B cell (primary cell): ENCODE measurements around the gene RELB. TPM values are rescaled to one million over a fixed set of nuclear protein-coding genes. Genes with fewer than 3 reads are reported as not detected.
A peak's percentile ranks its signal among the peaks of the same experiment; 100 is the strongest.

Source experiments
- ATAC-seq: fragments of 200-7000 bp; cut with Tn5 transposase; one replicate; pipeline ENCODE4 v1.10.0; 2021; ENCODE audit warnings: low read depth, mild to moderate bottlenecking, moderate number of reproducible peaks, moderate library complexity
- CTCF ChIA-PET: fragments of 350-600 bp; sonication (Branson Sonifier 250); formaldehyde crosslinking; loops from one replicate; lab custom pipeline; 2021; ENCODE audit warnings: antibody characterized with exemption, inconsistent platforms; lab: Charles Lee
- POLR2A ChIA-PET: fragments of 350-600 bp; sonication (Branson Sonifier 250); formaldehyde crosslinking; loops from one replicate; lab custom pipeline; 2021; ENCODE audit warnings: antibody characterized with exemption; lab: Charles Lee
- DNase-seq: peaks from one replicate; pipeline ENCODE4 v3.0.0; 2013
- H2AFZ ChIP-seq: 2 replicates; pipeline ENCODE4 v1.6.1; 2012; ENCODE audit warnings: mild to moderate bottlenecking, low read depth, low read length; ENCODE audit not compliant: insufficient read depth, poor library complexity, severe bottlenecking
- H3K27ac ChIP-seq, 2 donors: 1 replicate in 1 of 2; 2 replicates in 1 of 2; pipeline ENCODE4 v1.5.1; 2012 to 2013; ENCODE audit warnings: low read length in 2 of 2, mild to moderate bottlenecking in 2 of 2, moderate library complexity in 1 of 2
- H3K27me3 ChIP-seq, 4 experiments: fragments of 200-600 bp in 1 of 4; sonication (generic) in 1 of 4; replicated peaks in 1 of 4; 1 replicate in 2 of 4; 2 replicates in 2 of 4; pipeline versions ENCODE4 v1.6.1 to v1.7.0; 2013 to 2016; ENCODE audit warnings: low read length in 3 of 4, mild to moderate bottlenecking in 2 of 4, mixed read lengths in 1 of 4, moderate library complexity in 1 of 4; ENCODE audit not compliant: insufficient read depth in 4 of 4, control insufficient read depth in 3 of 4; ENCODE audit errors: control extremely low read depth in 1 of 4
- H3K36me3 ChIP-seq, 2 experiments: replicated peaks in 1 of 2; 1 replicate in 1 of 2; 2 replicates in 1 of 2; pipeline versions ENCODE4 v1.6.1 to v1.7.1; 2013; ENCODE audit warnings: low read length in 1 of 2; ENCODE audit not compliant: insufficient read depth in 2 of 2, control insufficient read depth in 1 of 2; ENCODE audit errors: control extremely low read depth in 1 of 2, extremely low read depth in 1 of 2
- H3K4me1 ChIP-seq, 2 donors: fragments of 200-600 bp in 1 of 2; sonication (generic) in 1 of 2; 1 replicate in 1 of 2; 2 replicates in 1 of 2; pipeline versions ENCODE4 v1.5.1 to v1.6.1; 2013 to 2017; ENCODE audit warnings: low read length in 2 of 2; ENCODE audit not compliant: control insufficient read depth in 2 of 2, insufficient read depth in 2 of 2
- H3K4me2 ChIP-seq: replicated peaks from 2 replicates; pipeline ENCODE3; 2012; ENCODE audit warnings: mild to moderate bottlenecking, low read depth, low read length; ENCODE audit not compliant: poor library complexity, severe bottlenecking
- H3K4me3 ChIP-seq, 5 experiments: fragments of 200-600 bp in 1 of 5; sonication (generic) in 1 of 5; 1 replicate in 3 of 5; 2 replicates in 2 of 5; pipeline versions ENCODE4 v1.5.1 to v1.7.0; 2011 to 2016; ENCODE audit warnings: low read length in 4 of 5, mild to moderate bottlenecking in 4 of 5, low read depth in 2 of 5, control low read depth in 1 of 5, moderate library complexity in 1 of 5; ENCODE audit not compliant: insufficient read depth in 1 of 5; ENCODE audit errors: control extremely low read depth in 1 of 5, extremely low read depth in 1 of 5
- H3K79me2 ChIP-seq: fragments of 200-600 bp; sonication (generic); one replicate; pipeline ENCODE4 v1.6.0; 2016; ENCODE audit warnings: low read length; ENCODE audit not compliant: control insufficient read depth, insufficient read depth
- H3K9ac ChIP-seq: fragments of 200-600 bp; sonication (generic); 2 replicates; pipeline ENCODE4 v1.6.1; 2017; ENCODE audit warnings: mild to moderate bottlenecking, low read length, moderate library complexity
- H3K9me3 ChIP-seq, 3 donors: one replicate each; pipeline versions ENCODE4 v1.6.1 to v1.7.1; 2013; ENCODE audit warnings: low read length in 2 of 3; ENCODE audit not compliant: control insufficient read depth in 2 of 3, insufficient read depth in 1 of 3; ENCODE audit errors: control extremely low read depth in 1 of 3
- H4K20me1 ChIP-seq: 2 replicates; pipeline ENCODE4 v1.6.0; 2012; ENCODE audit warnings: mild to moderate bottlenecking, low read length; ENCODE audit not compliant: insufficient read depth, control insufficient read depth, poor library complexity, severe bottlenecking
- H3K27ac Mint-ChIP-seq: one replicate; pipeline ENCODE4 v1.8.0; 2021; ENCODE audit warnings: mixed read lengths
- H3K27me3 Mint-ChIP-seq: one replicate; pipeline ENCODE4 v1.8.0; 2021; ENCODE audit warnings: mixed read lengths
- H3K4me1 Mint-ChIP-seq: one replicate; pipeline ENCODE4 v1.8.0; 2021; ENCODE audit warnings: mixed read lengths
- H3K4me3 Mint-ChIP-seq: one replicate; pipeline ENCODE4 v1.8.0; 2021; ENCODE audit warnings: mixed read lengths
- H3K9me3 Mint-ChIP-seq: one replicate; pipeline ENCODE4 v1.8.0; 2022; ENCODE audit warnings: mixed read lengths; ENCODE audit not compliant: insufficient read depth
- CTCF ChIP-seq: fragments of 200-600 bp; IDR thresholded peaks from one replicate; pipeline ENCODE4 v1.8.0; 2022; ENCODE audit warnings: antibody characterized with exemption, mild to moderate bottlenecking
- EZH2 ChIP-seq: IDR thresholded peaks from 2 replicates; pipeline ENCODE4 v1.6.1; 2012; ENCODE audit warnings: borderline replicate concordance, low read depth, mild to moderate bottlenecking, moderate library complexity, low read length; ENCODE audit not compliant: insufficient read depth, poor library complexity, severe bottlenecking
- WGBS: methylation state at CpG from one replicate; pipeline ENCODE4 v1.1.5; 2013; ENCODE audit warnings: missing lambda C conversion rate; ENCODE audit not compliant: insufficient coverage; 5-methylcytosine and 5-hydroxymethylcytosine counted together
- intact Hi-C: fragments of 100-400 bp; cut with micrococcal nuclease; formaldehyde crosslinking; loops from one replicate; pipeline ENCODE4 v1.10.0; 2022
- polyA plus RNA-seq: library from polyadenylated mRNA; depleted of rRNA; stranded (reverse); fragments of >200 nt; gene quantifications from 2 replicates; pipeline ENCODE4 v1.2.3, GENCODE V29; 2012
- total RNA-seq, 2 donors: library from RNA; stranded (reverse); fragments of 120-200 nt in 1 of 2; gene quantifications; 1 replicate in 1 of 2; 2 replicates in 1 of 2; pipeline versions ENCODE4 v1.2.3 to v1.2.4, GENCODE V29; 2013 to 2022

RELB gene
- total and polyA plus RNA-seq, 2 donors (not counting 1 experiment from before 2014, with no cell fraction given), result 63.8 to 106 TPM

- H3K36me3 ChIP-seq, result peaks cover 0 to 6% of the 10 kb centered on the region in 2 experiments
- ATAC-seq (no peak), DNase-seq (no peak)
- WGBS, result 6% methylated on average over 38 of the region's 40 CpGs
- peak overlapping the region; percentile 99 for H3K4me3 Mint-ChIP-seq
- H3K27ac Mint-ChIP-seq, result peak overlapping the region; percentile 94
- peaks cover 98% of the 10 kb centered on the region for H3K79me2 ChIP-seq
- H3K4me1 ChIP-seq, result peaks cover 55 to 65% of the 10 kb centered on the region in 2 donors
- no peaks in the 10 kb centered on the region for H3K9me3 ChIP-seq
- intact Hi-C loops, result loop anchor here (1.0 kb wide), 5 partner anchors 40 to 223 kb away; partner anchors contain the start of genes BLOC1S3 and TRAPPC6A
- ChIA-PET POLR2A (interaction anchor here (1.2 to 1.5 kb wide), 4 partner anchors 46 to 222 kb away, joined by 4 to 10 read pairs (median 6); partner anchors contain the start of genes BLOC1S3, RELB, TOMM40 and TRAPPC6A), CTCF (interaction anchor here (1.0 to 2.2 kb wide), 4 partner anchors 43 to 231 kb away, joined by 3 to 7 read pairs (median 6); no protein-coding TSS in a partner anchor)
- no peaks in the 10 kb centered on the region for H3K9me3 Mint-ChIP-seq
- peaks cover 38% of the 10 kb centered on the region for H4K20me1 ChIP-seq
- H3K4me3 ChIP-seq, result peak overlapping the region; percentile 67 to 99 (median 96)
- no peaks in the 10 kb centered on the region for H3K27me3 Mint-ChIP-seq
- peaks cover 66% of the 10 kb centered on the region for H3K4me1 Mint-ChIP-seq
- no peaks in the 10 kb centered on the region for H3K27me3 ChIP-seq
- H3K9ac ChIP-seq, result peak overlapping the region; percentile 99
- no peak for TF ChIP-seq EZH2
- TF ChIP-seq CTCF, result no peak
- peak overlapping the region; percentile 94 for H2AFZ ChIP-seq
- H3K27ac ChIP-seq, result peak overlapping the region; percentile 70 to 93
- peak overlapping the region; percentile 99 for H3K4me2 ChIP-seq
These were observed 45.5 kb upstream of the RELB start for GRCh38 chr19:44955505-44956439.
